SIG-M5 treated with dmso at 0.1 percent for 504 hours (cell line): ENCODE data around the gene AFG1L.
A peak's percentile ranks its signal among the peaks of the same experiment; 100 is the strongest.
"Not testable (repeated sequence)": the region's sequence is repeated elsewhere in the genome, so short reads cannot be mapped to it uniquely, and the experiment has no call there.

ENCODE experiments used
- DNase-seq: peaks from one replicate; lab custom pipeline; 2025; ENCODE audit not compliant: unreplicated experiment; lab: John Stamatoyannopoulos, UW

Gene AFG1L

GRCh38 chr6:108407904-108408827 lies 113.3 kb downstream of the AFG1L start:
- no peak for DNase-seq

GRCh38 chr6:108408861-108409260 lies 114.0 kb downstream of the AFG1L start:
- no peak for DNase-seq

GRCh38 chr6:108416047-108416833 lies 121.4 kb downstream of the AFG1L start:
- not testable (repeated sequence) for DNase-seq

GRCh38 chr6:108417027-108417426 lies 122.2 kb downstream of the AFG1L start:
- DNase-seq, result no peak

- DNase-seq, result no peak
These were observed 124.6 kb downstream of the AFG1L start for GRCh38 chr6:108419474-108419873.

GRCh38 chr6:108419934-108420609 lies 125.2 kb downstream of the AFG1L start:
- DNase-seq, result no peak

GRCh38 chr6:108421366-108421765 lies 126.5 kb downstream of the AFG1L start:
- DNase-seq, result no peak

- DNase-seq, result no peak
These were observed 129.3 kb downstream of the AFG1L start for GRCh38 chr6:108423982-108424705.

GRCh38 chr6:108425428-108425827 lies 130.6 kb downstream of the AFG1L start:
- DNase-seq, result no peak

GRCh38 chr6:108432143-108432542 lies 137.3 kb downstream of the AFG1L start:
- DNase-seq, result no peak

- no peak for DNase-seq
These were observed 137.9 kb downstream of the AFG1L start for GRCh38 chr6:108432792-108433191.

- peak; percentile 21 for DNase-seq
These were observed 139.4 kb downstream of the AFG1L start for GRCh38 chr6:108434222-108434621.

GRCh38 chr6:108435391-108435790 lies 140.5 kb downstream of the AFG1L start:
- DNase-seq, result no peak

- no peak for DNase-seq
These were observed 141.9 kb downstream of the AFG1L start for GRCh38 chr6:108436771-108437170.

GRCh38 chr6:108437821-108438220 lies 143.0 kb downstream of the AFG1L start:
- DNase-seq, result no peak

- DNase-seq, result peak; percentile 62
These were observed 144.1 kb downstream of the AFG1L start for GRCh38 chr6:108438918-108439317.

GRCh38 chr6:108441141-108441540 lies 146.3 kb downstream of the AFG1L start:
- no peak for DNase-seq

GRCh38 chr6:108442770-108443520 lies 148.1 kb downstream of the AFG1L start:
- DNase-seq, result peak; percentile 18

GRCh38 chr6:108446629-108447150 lies 151.8 kb downstream of the AFG1L start:
- DNase-seq, result no peak

GRCh38 chr6:108448481-108448880 lies 153.6 kb downstream of the AFG1L start:
- no peak for DNase-seq
